KOPT-K1 (cell line): ENCODE measurements around the gene CLDN7.

Experiments
- H3K27ac ChIP-seq: fragments of 200-600 bp; sonication (generic); 2 replicates; pipeline ENCODE4 v1.5.1; 2016; ENCODE audit warnings: antibody characterized with exemption, mild to moderate bottlenecking, low read depth, low read length; ENCODE audit not compliant: poor library complexity, severe bottlenecking
- H3K36me3 ChIP-seq: fragments of 200-600 bp; sonication (generic); 2 replicates; pipeline ENCODE4 v1.5.1; 2017; ENCODE audit warnings: antibody characterized with exemption, mild to moderate bottlenecking, low read length, moderate library complexity; ENCODE audit not compliant: insufficient read depth
- H3K9me3 ChIP-seq: fragments of 200-600 bp; sonication (generic); 2 replicates; pipeline ENCODE4 v1.5.1; 2017; ENCODE audit warnings: antibody characterized with exemption, low read length, mild to moderate bottlenecking; ENCODE audit not compliant: insufficient read depth, poor library complexity, severe bottlenecking

Gene CLDN7

GRCh38 chr17:7266784-7267183 lies 4.5 kb upstream of the CLDN7 start:
- Histone ChIP-seq H3K36me3 (no peaks in the 10 kb centered on the region), H3K9me3 (no peaks in the 10 kb centered on the region), H3K27ac (no peak overlapping the region)

GRCh38 chr17:7263801-7264078 lies 1.5 kb upstream of the CLDN7 start:
- Histone ChIP-seq H3K27ac (no peak overlapping the region), H3K36me3 (peaks cover 20% of the 10 kb centered on the region), H3K9me3 (no peaks in the 10 kb centered on the region)

- Histone ChIP-seq H3K9me3 (no peaks in the 10 kb centered on the region), H3K27ac (no peak overlapping the region), H3K36me3 (peaks cover 26% of the 10 kb centered on the region)
Measured at GRCh38 chr17:7262935-7263800, 890 bp upstream of the CLDN7 start.

- no peaks in the 10 kb centered on the region for H3K9me3 ChIP-seq
- no peak overlapping the region for H3K27ac ChIP-seq
- peaks cover 41% of the 10 kb centered on the region for H3K36me3 ChIP-seq
Measured at GRCh38 chr17:7261379-7262191, 693 bp downstream of the CLDN7 start.

GRCh38 chr17:7260651-7261378 lies 1.5 kb downstream of the CLDN7 start:
- peaks cover 49% of the 10 kb centered on the region for H3K36me3 ChIP-seq
- H3K27ac ChIP-seq = no peak overlapping the region
- H3K9me3 ChIP-seq = no peaks in the 10 kb centered on the region

- H3K9me3 ChIP-seq = no peaks in the 10 kb centered on the region
- peaks cover 56% of the 10 kb centered on the region for H3K36me3 ChIP-seq
- H3K27ac ChIP-seq = no peak overlapping the region
Measured at GRCh38 chr17:7260151-7260550, 2.1 kb downstream of the CLDN7 start.

GRCh38 chr17:7259555-7259889 lies 2.8 kb downstream of the CLDN7 start:
- H3K9me3 ChIP-seq = no peaks in the 10 kb centered on the region
- H3K27ac ChIP-seq = no peak overlapping the region
- H3K36me3 ChIP-seq = peaks cover 62% of the 10 kb centered on the region

GRCh38 chr17:7258731-7259554 lies 3.3 kb downstream of the CLDN7 start:
- Histone ChIP-seq H3K9me3 (no peaks in the 10 kb centered on the region), H3K27ac (no peak overlapping the region), H3K36me3 (peaks cover 68% of the 10 kb centered on the region)

- no peaks in the 10 kb centered on the region for H3K9me3 ChIP-seq
- peaks cover 69% of the 10 kb centered on the region for H3K36me3 ChIP-seq
- H3K27ac ChIP-seq = no peak overlapping the region
Measured at GRCh38 chr17:7256766-7257456, 5.4 kb downstream of the CLDN7 start.

GRCh38 chr17:7254511-7254910 lies 7.8 kb downstream of the CLDN7 start:
- peaks cover 57% of the 10 kb centered on the region for H3K36me3 ChIP-seq
- H3K9me3 ChIP-seq = no peaks in the 10 kb centered on the region
- H3K27ac ChIP-seq = no peak overlapping the region

- H3K36me3 ChIP-seq = peaks cover 49% of the 10 kb centered on the region
- H3K27ac ChIP-seq = peak overlapping the region; percentile 98
- H3K9me3 ChIP-seq = no peaks in the 10 kb centered on the region
Measured at GRCh38 chr17:7253082-7253481, 9.2 kb downstream of the CLDN7 start.

- Histone ChIP-seq H3K27ac (peak within 1 kb of the TSS; percentile 98), H3K36me3 (peaks cover 43% of the 10 kb centered on the region), H3K9me3 (no peaks in the 10 kb centered on the region)
Measured at GRCh38 chr17:7252176-7253043, 9.9 kb downstream of the CLDN7 start, which contains the start of gene ELP5. Gene ELP5, plus strand, starts transcription at chr17:7252215. Its CDS starts 336 bp downstream, at chr17:7252551.

- Histone ChIP-seq H3K9me3 (no peaks in the 10 kb centered on the region), H3K36me3 (peaks cover 43% of the 10 kb centered on the region), H3K27ac (peak within 1 kb of the TSS; percentile 98)
Measured at GRCh38 chr17:7251661-7252175, 10.6 kb downstream of the CLDN7 start, which contains the start of gene CTDNEP1. Gene CTDNEP1, minus strand, starts transcription at chr17:7251734. Its CDS starts 438 bp downstream, at chr17:7251296.
